Stimulated activated CD8-positive, alpha-beta memory T cell treated with anti-CD3 and anti-CD28 coated beads, Interleukin-4, amount 100 ng/mL, for 24 hours (primary cell): ENCODE results near the gene KRT79.
"Not testable (repeated sequence)": the region's sequence is repeated elsewhere in the genome, so short reads cannot be mapped to it uniquely, and the experiment has no call there.

ENCODE experiments used
- DNase-seq: peaks from one replicate; pipeline ENCODE4 v3.0.0-alpha.2; 2020; ENCODE audit warnings: low read depth

KRT79 gene

GRCh38 chr12:52833922-52834726 is at the start of gene KRT79:
Gene KRT79, minus strand, starts transcription at chr12:52834311. Its CDS starts 51 bp downstream, at chr12:52834260.
- no peak for DNase-seq

- DNase-seq = not testable (repeated sequence)
Measured at GRCh38 chr12:52880499-52880898, 46.4 kb upstream of the KRT79 start.

GRCh38 chr12:52879394-52880351 is 45.6 kb upstream of the KRT79 start:
- DNase-seq = peak; percentile 61

GRCh38 chr12:52878507-52879393 is 44.6 kb upstream of the KRT79 start:
- DNase-seq = no peak

GRCh38 chr12:52877242-52877641 is 43.1 kb upstream of the KRT79 start:
- no peak for DNase-seq

- DNase-seq = no peak
Measured at GRCh38 chr12:52876372-52876771, 42.3 kb upstream of the KRT79 start.

- no peak for DNase-seq
Measured at GRCh38 chr12:52874573-52875435, 40.7 kb upstream of the KRT79 start.

- peak; percentile 33 for DNase-seq
Measured at GRCh38 chr12:52873832-52874572, 39.9 kb upstream of the KRT79 start.

- no peak for DNase-seq
Measured at GRCh38 chr12:52873513-52873831, 39.4 kb upstream of the KRT79 start.

- no peak for DNase-seq
Measured at GRCh38 chr12:52872644-52873389, 38.7 kb upstream of the KRT79 start.

- no peak for DNase-seq
Measured at GRCh38 chr12:52871291-52872039, 37.4 kb upstream of the KRT79 start.

- peak; percentile 73 for DNase-seq
Measured at GRCh38 chr12:52870361-52871290, 36.5 kb upstream of the KRT79 start.

GRCh38 chr12:52867642-52868041 is 33.5 kb upstream of the KRT79 start:
- peak; percentile 24 for DNase-seq

GRCh38 chr12:52867152-52867551 is 33.0 kb upstream of the KRT79 start:
- DNase-seq = no peak

GRCh38 chr12:52865090-52865944 is 31.2 kb upstream of the KRT79 start:
- no peak for DNase-seq

- DNase-seq = no peak
Measured at GRCh38 chr12:52862023-52862422, 27.9 kb upstream of the KRT79 start.

GRCh38 chr12:52861511-52861910 is 27.4 kb upstream of the KRT79 start:
- DNase-seq = no peak
